ENCODE results near the gene NECTIN1.

Gene NECTIN1

GRCh38 chr11:119729951-119730613 is 1.1 kb upstream of the NECTIN1 start:
- no peak for DNase-seq

GRCh38 chr11:119729581-119729927 is 554 bp upstream of the NECTIN1 start:
- no peak for DNase-seq

- no peak for DNase-seq
These were observed 781 bp downstream of the NECTIN1 start for GRCh38 chr11:119728211-119728626.

GRCh38 chr11:119727523-119728151 is 1.4 kb downstream of the NECTIN1 start:
- DNase-seq, result no peak

- DNase-seq, result no peak
These were observed 2.1 kb downstream of the NECTIN1 start for GRCh38 chr11:119726585-119727522.

- DNase-seq, result no peak
These were observed 2.8 kb downstream of the NECTIN1 start for GRCh38 chr11:119726150-119726553.

GRCh38 chr11:119724956-119725355 is 4.0 kb downstream of the NECTIN1 start:
- no peak for DNase-seq

GRCh38 chr11:119723952-119724325 is 5.1 kb downstream of the NECTIN1 start:
- no peak for DNase-seq

GRCh38 chr11:119723243-119723951 is 5.6 kb downstream of the NECTIN1 start:
- no peak for DNase-seq

- no peak for DNase-seq
These were observed 6.7 kb downstream of the NECTIN1 start for GRCh38 chr11:119722281-119722794.

GRCh38 chr11:119721129-119722120 is 7.6 kb downstream of the NECTIN1 start:
- no peak for DNase-seq

- DNase-seq, result no peak
These were observed 8.6 kb downstream of the NECTIN1 start for GRCh38 chr11:119720311-119720913.

- DNase-seq, result no peak
These were observed 11.0 kb downstream of the NECTIN1 start for GRCh38 chr11:119717839-119718534.

- DNase-seq, result no peak
These were observed 12.2 kb downstream of the NECTIN1 start for GRCh38 chr11:119716582-119717498.

- DNase-seq, result no peak
These were observed 14.4 kb downstream of the NECTIN1 start for GRCh38 chr11:119714590-119714989.

- no peak for DNase-seq
These were observed 14.8 kb downstream of the NECTIN1 start for GRCh38 chr11:119714189-119714588.

GRCh38 chr11:119713359-119714040 is 15.5 kb downstream of the NECTIN1 start:
- no peak for DNase-seq

- DNase-seq, result no peak
These were observed 16.3 kb downstream of the NECTIN1 start for GRCh38 chr11:119712459-119713358.
